NOMO-1 (cell line): ENCODE data around the gene STK24.
A peak's percentile ranks its signal among the peaks of the same experiment; 100 is the strongest.

Experiments used
- DNase-seq, 2 experiments: peaks; one replicate each; lab custom pipeline; 2025; ENCODE audit not compliant: unreplicated experiment in 2 of 2; lab: John Stamatoyannopoulos, UW

The STK24 gene

DNA sequence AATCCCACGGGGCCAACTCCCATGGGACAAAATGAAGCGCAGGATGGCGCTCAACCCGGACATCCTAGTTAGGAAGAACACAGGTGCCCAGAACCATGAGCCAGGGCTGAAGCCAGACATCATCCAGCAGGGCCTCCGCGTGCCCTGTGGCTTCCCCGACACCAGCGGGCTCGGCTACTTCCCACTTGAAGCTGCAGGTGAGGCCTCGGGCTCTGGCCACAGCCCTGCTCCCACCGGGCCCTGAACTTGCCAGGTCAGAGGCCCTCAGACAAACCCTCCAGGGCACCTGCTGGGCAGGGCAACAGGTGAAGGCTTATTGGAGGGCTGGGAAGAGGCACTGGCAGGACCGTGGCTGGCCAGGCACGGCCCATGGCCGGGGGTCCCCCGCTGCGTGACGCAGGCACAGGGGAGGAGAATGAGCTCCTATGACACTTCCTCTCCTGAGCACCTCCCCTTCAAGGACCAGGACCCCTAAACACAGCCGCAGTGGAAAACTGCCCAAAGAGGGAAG is 117.7 kb downstream of the STK24 start:
- DNase-seq = no peak

DNA sequence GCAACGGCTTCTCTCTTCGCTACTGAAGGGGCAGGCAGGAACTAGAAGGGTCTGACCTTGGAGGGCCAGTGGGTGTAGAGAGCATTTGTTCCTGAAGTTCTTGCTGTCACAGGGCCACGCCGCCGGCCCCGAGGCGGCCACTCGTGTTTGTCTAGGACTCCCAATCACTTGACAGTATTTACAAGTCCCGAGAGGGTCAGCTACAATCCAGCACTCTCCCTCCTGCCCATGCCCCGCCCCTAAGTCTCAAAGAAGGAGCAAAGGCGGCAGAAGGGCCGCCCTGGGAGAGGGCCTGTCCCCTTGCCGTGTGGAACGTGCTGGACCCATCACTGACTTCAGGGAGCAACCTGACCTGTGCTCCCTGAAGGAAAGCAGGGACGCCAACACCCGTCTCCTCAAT is 118.5 kb downstream of the STK24 start:
- DNase-seq = no peak

DNA sequence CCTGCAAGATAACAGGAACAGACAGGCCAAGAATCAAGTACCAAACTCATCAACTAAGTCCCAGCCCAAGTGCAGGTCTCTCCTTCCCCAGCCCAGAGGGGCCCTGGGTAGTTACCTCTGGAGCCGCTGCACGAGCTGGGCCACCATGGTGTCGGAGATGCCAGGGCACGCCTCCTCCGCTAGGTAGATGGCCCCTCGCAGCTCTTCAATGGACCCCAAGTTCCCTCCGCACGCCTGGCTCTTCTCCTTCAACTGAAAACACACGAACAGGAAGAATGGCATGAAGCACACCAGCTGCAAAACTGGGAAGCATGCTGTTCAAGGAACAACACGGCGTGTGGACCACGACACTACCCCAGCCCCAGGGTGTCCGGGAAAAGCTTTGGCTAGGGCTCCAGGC is 119.9 kb downstream of the STK24 start:
- no peak for DNase-seq

DNA sequence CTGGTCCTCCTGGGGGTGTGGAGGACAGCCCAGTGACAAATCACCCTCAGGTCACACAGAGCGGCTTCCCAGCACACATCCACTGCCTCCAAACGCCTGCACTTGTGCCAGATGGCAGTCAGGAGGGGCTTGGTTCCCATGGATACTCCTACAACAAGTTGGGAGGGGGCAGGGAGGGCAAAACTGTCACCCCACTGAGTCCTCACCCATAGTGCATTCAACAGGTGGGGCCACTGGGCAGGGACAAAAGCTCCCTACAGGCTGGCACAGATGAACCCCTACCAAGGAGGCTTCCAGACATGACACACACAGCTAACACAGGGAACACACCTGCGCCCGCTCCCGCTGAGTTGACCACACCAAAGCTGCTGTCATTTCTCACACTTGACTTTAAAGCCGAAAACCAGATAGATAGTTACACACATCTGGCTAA is 120.5 kb downstream of the STK24 start:
- no peak for DNase-seq

DNA sequence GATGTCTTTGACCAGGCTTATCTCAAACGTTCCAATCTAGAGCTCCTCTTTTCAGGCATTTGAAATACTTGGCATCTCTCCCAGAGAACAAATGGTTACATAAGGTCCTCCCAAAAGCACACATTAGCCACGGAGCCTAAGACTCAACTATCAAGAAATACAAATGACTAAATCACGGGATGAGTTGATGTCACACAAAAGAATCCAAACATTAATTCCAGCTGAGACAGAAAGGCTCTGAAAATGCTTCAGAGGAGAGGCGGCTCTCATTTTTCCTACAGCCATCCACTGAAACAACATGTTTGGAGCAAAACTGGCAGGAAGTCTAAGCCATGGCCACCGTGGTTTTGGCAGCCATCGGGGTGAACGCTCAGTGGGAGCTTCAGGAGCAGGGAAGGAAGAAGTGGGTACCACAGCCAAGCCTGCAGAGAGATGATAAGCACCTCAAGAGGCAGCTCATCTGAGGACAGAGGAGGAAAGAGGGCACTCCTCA is 122.5 kb downstream of the STK24 start:
- DNase-seq = no peak

DNA sequence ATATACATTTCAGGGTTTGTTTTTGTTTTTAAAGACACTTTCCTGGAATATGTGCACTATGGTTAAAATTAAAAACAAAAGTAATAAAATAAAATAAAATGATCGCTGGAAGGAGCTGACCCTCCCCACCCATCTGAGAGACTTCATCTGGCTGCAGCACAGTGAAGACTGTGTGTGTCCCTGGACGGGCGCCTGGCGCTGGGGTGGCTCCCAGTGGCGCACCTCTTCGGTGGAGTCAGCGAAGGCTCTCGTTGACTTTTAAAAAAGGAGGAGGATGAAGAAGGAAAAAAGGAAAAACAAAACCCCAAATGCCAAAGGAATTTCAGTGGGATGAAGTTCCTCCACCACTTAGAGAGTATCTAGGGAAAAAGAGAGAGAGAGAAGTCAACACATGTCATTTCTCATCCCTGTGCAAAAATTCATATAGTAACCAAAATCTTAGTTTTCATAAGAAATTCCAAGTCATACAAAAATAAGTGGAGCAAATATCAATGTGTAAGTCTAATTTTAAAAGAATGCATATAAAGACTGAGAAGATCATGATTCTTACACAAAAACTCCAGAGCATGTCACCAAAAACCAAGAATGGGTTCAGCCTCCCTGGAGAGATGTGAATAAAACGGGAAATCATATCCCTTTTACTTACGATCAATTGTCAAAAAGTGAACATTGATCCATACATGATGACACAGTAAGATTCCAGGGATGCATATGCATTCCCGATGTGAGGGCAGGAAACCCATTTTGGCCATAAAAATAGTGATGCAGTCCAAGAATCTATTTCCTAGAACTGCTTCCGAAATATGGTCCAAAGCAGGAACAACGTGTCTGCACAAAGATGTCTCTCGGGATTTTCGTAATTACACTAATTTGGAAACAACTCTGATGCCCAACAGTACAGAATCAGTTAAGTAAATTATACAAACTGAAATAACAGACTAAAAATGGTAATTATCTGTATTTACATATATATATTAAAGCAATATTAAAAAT is 123.8 kb downstream of the STK24 start:
- DNase-seq = no peak

DNA sequence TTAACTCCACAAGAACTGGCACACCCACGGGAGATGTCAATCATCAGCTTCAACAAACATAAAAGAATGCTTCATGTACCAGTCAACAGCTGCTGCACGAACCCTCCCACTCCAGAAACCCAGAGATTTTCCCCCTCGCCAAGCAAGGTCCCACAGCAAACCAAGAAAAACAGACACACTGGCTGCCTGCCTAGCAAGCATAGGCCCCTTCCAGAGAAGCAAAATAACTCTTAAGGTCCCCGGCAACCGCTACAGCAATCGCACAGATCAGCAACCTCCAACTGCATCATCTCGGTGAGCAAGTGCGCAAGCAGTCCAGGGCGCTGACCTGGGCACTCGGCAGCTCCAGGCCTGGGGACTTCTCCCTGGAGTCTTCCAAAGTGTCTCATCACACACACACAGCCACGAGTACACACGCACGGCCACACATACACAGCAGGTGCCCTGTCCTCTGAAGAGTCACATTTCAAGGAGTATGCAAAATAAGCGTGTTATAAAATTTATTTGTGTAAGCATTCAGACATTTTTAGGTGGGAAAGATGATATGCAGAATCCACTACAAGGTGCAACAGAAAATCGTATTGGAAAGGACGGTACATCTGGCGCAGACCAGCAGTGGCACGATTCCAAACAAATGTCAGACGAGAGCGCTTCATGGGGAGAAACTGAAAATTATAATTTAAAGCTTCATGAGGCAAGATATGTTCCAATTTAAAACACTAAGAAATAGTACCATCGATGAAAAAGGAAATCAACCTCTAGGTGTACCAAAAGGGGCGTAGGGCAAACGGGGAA is 125.0 kb downstream of the STK24 start:
- no peak for DNase-seq

DNA sequence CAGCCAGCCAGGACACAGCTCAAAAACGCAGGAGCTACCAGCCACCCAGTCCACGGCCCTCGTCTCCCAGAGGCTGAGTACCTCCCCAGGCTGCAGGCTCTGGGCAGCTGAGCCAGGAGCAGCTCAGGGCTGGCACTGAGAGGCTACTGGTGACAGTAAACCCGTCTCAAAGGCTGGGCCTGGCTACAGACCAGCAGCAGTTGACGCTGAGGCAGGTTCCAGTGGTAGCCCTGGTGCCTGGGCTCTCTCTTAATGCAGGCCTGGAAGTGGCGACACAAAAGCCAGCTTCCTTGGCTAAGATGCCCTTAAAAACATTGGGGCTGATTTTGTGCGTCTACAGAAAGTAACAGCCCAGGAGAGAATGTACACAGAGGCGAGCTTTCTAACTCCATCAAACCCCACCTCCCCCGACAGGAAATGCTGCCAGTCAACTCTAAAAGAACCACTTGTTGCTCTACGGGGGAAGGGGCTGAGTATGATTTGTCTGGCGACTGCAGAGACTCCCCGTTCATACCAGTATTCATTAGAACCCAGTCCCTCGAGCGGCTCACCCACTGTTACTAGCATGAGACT is 126.3 kb downstream of the STK24 start:
- no peak for DNase-seq

DNA sequence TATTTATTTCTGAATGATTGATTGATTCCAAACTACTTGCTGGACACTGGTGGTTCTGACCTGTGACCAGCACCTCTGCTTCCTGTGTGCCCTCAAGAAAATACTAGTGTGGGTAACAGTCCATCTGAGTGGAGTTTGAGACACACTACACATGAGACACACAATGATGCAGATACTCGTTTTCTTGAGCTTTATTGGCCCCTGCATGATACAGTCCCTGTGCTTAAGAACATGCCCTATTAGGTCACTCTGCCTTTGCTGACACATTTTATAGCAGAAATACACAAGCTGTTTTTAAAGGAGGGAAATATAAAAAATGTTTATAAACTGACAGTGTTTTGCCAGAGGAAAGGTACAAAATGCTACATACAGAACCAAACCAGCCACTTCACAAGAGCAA is 126.9 kb downstream of the STK24 start:
- no peak for DNase-seq

GRCh38 chr13:98449273-98449672 is 127.6 kb downstream of the STK24 start:
- no peak for DNase-seq

GRCh38 chr13:98448642-98448928 is 128.3 kb downstream of the STK24 start:
- DNase-seq = no peak

DNA sequence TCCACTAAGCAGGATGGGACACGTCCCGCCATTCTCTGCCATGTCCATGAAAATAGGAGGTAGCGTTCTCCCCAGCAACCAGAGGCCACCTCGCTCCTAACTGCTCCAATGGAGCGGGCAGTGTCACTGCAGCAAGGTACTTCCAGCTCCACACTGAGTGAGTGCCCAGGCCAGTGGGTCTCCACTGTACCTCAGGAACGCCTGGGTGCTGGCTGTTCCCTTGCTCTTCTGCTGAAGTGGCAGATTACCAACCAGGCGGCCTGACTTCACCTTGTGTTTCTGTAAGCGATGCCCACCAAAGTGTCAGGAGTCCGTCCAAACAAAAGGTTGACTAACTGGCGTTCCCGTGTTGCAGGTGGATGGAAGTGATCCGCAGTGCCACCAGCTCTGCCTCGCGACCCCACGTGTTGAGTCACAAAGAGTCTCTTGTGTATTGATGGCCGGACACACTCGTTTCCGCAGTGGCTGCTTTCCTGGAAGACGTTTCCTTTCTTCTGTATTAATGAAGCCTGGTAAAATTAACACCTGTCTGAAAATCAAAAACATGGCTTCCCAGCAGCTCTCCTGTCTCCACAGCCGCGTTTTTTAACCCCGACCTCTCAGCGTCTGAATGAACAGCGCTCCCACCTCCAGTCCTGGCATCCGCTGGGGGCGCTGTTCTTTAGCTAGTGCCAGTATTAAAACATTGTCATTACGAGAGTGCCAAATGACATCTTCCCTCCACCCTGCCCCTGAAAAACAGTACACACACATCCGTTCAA is 128.8 kb downstream of the STK24 start:
- DNase-seq = no peak

DNA sequence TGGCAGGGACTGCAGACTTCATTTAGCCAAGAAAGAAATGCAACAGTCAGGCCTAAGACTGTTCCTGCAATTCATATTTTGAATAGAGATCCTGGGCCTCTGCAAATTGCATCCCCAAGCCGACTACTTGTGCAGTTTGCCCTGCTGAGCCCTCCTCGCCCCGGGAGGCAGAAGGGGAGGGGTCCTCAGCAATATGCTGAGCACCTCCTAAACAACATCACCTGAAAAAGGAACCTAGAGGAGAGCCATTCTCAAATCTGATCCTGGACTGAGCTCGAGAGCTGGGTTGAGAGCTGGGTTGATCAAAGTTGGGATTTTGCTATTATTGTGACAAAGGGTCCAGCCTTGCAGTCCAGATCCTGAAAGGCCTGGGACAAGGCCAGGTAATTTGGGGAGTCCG is 129.8 kb downstream of the STK24 start:
- DNase-seq = no peak

- DNase-seq = no peak
These were observed 130.7 kb downstream of the STK24 start for GRCh38 chr13:98446234-98446621.

DNA sequence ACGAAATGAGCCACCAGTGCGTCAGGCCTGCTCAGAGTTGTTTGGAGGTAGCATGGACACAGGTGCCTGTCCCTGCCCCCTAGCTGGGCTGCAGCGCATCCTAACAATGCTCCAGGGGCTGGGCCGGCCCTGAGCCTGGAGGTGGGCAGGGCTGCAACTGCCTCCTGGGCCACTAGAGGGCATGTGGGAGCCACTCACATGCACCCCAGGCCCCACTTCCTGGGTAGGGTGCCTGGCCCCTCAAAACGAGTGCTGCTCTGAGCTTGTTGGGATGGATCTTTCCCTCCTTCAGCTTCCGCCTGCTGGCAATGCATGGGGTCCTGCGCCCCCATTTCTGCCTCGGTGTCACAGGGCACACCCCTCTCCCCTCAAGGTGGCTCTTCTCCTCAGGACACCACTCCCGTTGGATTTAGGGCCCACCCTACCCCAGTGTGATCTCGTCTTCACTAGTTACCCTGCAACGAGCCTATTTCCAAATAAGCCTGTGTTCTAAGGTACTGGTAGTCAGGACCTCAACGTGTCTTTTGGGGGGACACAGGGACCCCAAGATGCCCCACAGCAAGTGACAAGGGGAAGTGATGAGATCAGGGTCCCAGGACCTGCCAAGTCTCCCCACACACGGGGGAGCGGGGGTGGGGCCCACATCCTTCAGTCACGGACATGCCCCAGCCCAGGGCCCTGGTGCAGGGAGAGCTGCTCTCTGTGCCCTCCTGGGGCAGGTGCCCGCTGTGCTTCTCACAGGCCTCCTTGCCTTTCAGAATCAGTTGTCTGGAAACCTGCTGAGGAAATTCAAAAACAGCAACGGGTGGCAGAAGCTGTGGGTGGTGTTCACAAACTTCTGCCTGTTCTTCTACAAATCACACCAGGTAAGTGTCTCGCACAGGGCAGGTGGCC is 131.3 kb downstream of the STK24 start:
- DNase-seq = peak; percentile 46 to 55

- no peak for DNase-seq
These were observed 132.5 kb downstream of the STK24 start for GRCh38 chr13:98444381-98444780.

DNA sequence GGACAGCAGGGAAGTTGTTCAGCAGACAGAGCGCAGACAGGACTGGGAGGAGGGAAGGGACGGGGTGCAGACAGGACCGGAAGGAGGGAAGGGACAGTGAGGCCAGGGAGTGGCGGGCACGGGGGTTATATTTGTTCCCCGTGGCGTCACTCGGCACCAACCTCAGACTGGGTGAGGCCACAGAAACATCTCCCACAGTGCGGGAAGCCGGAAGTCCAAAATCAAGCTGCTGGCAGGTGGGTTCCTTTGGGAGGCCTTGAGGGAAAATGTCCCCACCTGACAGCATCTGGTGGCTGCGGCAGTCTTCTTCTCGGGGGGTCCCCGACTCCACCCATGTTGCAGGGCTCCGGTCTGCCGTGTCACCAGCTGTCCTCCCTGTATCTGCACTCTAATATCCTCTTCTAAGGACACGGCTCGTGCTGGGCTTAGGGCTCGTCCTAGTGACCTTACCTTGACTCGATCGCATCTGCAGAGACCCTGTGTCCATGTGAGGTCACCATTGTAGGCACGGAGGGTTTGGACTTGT is 133.0 kb downstream of the STK24 start:
- no peak for DNase-seq

DNA sequence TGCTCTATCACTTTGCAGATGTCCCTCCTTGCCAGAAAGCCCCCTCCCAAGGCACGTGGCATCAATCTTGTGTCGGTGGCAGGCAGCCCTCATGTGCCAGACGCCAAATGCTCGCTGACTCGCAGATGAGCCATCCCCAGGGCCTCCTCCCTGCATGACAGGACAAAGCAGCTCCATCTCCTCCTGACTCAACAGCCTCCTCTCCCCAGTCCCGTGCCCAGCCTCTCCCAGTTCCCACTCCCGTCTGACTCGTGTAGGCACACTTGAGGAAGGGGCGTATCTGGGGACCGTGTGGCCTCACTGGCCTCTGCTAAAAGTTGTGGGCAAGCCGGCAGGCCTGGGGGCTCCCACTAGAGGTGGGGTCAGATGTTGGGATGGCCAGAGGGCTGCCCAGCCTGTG is 133.6 kb downstream of the STK24 start:
- no peak for DNase-seq
